DOHH2 (cell line): ENCODE results near the gene BICRA.

Experiments
- H3F3A ChIP-seq: fragments of 200-600 bp; sonication (generic), shearing (Covaris generic); 2 replicates; pipeline ENCODE4 v1.6.0; 2016; ENCODE audit warnings: antibody characterized with exemption, mild to moderate bottlenecking; ENCODE audit not compliant: control insufficient read depth, insufficient read depth
- H3K27ac ChIP-seq: fragments of 200-600 bp; sonication (generic); 2 replicates; pipeline ENCODE4 v1.5.1; 2014; ENCODE audit warnings: low read depth, mild to moderate bottlenecking, low read length, moderate library complexity
- H3K27me3 ChIP-seq: fragments of 200-600 bp; sonication (generic); 2 replicates; pipeline ENCODE4 v1.6.1; 2014; ENCODE audit warnings: mild to moderate bottlenecking, low read length, mixed read lengths; ENCODE audit not compliant: control insufficient read depth
- H3K36me3 ChIP-seq: fragments of 200-600 bp; sonication (generic); 2 replicates; pipeline ENCODE4 v1.6.1; 2014; ENCODE audit warnings: mild to moderate bottlenecking, low read length, moderate library complexity, mixed read lengths; ENCODE audit not compliant: control insufficient read depth
- H3K4me1 ChIP-seq: fragments of 200-600 bp; sonication (generic); 2 replicates; pipeline ENCODE4 v1.6.1; 2014; ENCODE audit warnings: mild to moderate bottlenecking, low read length, mixed read lengths; ENCODE audit not compliant: control insufficient read depth
- H3K4me2 ChIP-seq: fragments of 200-600 bp; sonication (generic); 2 replicates; pipeline ENCODE4 v1.6.0; 2014; ENCODE audit warnings: mild to moderate bottlenecking, low read length, moderate library complexity
- H3K4me3 ChIP-seq: fragments of 200-600 bp; sonication (generic); 2 replicates; pipeline ENCODE4 v1.5.1; 2014; ENCODE audit warnings: mild to moderate bottlenecking, low read length, mixed read lengths
- H3K79me2 ChIP-seq: fragments of 200-600 bp; sonication (generic); 2 replicates; pipeline ENCODE4 v1.6.1; 2014; ENCODE audit warnings: mild to moderate bottlenecking, low read length, mixed read lengths; ENCODE audit not compliant: control insufficient read depth
- H3K9me2 ChIP-seq: fragments of 200-600 bp; sonication (generic); replicated peaks from 2 replicates; pipeline ENCODE4 v1.6.1; 2014; ENCODE audit warnings: mild to moderate bottlenecking, low read length, mixed read lengths; ENCODE audit not compliant: control insufficient read depth
- H3K9me3 ChIP-seq: fragments of 200-600 bp; sonication (generic); 2 replicates; pipeline ENCODE4 v1.6.1; 2014; ENCODE audit warnings: antibody characterized with exemption, low read length, mixed read lengths; ENCODE audit not compliant: control insufficient read depth, insufficient read depth
- H4K20me1 ChIP-seq: fragments of 200-600 bp; sonication (generic); 2 replicates; pipeline ENCODE4 v1.6.0; 2014; ENCODE audit warnings: low read depth, mild to moderate bottlenecking, antibody characterized with exemption, low read length, moderate library complexity; ENCODE audit not compliant: control insufficient read depth, insufficient read depth
- CTCF ChIP-seq: fragments of 200-600 bp; sonication (generic); IDR thresholded peaks from one replicate; pipeline ENCODE4 v1.5.1; 2014; ENCODE audit warnings: antibody characterized with exemption, mild to moderate bottlenecking, low read depth, low read length; ENCODE audit not compliant: poor library complexity, severe bottlenecking
- EZH2phosphoT487 ChIP-seq: fragments of 200-600 bp; sonication (generic); IDR thresholded peaks from 2 replicates; pipeline ENCODE4 v1.6.1; 2017; ENCODE audit warnings: borderline replicate concordance, mild to moderate bottlenecking, antibody characterized with exemption, low read length, moderate library complexity, mixed read lengths

The BICRA gene

GRCh38 chr19:47644743-47645482 is 36.0 kb downstream of the BICRA start:
- H3K4me3 ChIP-seq, result no peak overlapping the region
- TF ChIP-seq CTCF, result no peak
- no peak for TF ChIP-seq EZH2phosphoT487
- no peaks in the 10 kb centered on the region for H3K9me3 ChIP-seq
- no peaks in the 10 kb centered on the region for H3K4me1 ChIP-seq
- peaks cover 79% of the 10 kb centered on the region for H3K79me2 ChIP-seq
- H3K9me2 ChIP-seq, result no peaks in the 10 kb centered on the region
- H3K27me3 ChIP-seq, result no peaks in the 10 kb centered on the region
- no peak overlapping the region for H3K4me2 ChIP-seq
- no peaks in the 10 kb centered on the region for H3F3A ChIP-seq
- H4K20me1 ChIP-seq, result peaks cover 4% of the 10 kb centered on the region; the same call in 1 of the 2 replicates
- no peak overlapping the region for H3K27ac ChIP-seq
- no peaks in the 10 kb centered on the region for H3K36me3 ChIP-seq

DNA sequence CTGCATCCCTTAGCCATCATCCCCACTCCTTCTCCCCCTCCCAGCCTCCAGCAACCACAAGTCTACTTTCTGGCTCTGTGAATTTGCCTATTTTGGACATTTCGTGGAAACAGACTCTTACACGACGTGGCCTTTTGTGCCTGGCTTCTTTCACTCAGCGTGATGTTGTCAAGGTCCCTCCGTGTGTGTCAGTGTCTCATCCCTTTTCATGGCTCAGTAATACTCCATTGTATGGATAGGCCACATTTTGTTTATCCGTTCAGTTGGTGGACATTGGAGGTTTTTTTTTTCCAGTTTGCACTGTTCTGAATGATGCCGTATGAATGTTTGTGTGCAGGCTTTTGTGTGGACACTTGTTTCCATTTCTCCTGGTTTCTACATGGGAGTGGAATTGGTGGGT is 38.0 kb downstream of the BICRA start:
- no peak overlapping the region for H3K27ac ChIP-seq
- H3K4me3 ChIP-seq, result no peak overlapping the region
- no peaks in the 10 kb centered on the region for H3K27me3 ChIP-seq
- H3K4me2 ChIP-seq, result no peak overlapping the region
- no peaks in the 10 kb centered on the region for H3F3A ChIP-seq
- H3K36me3 ChIP-seq, result no peaks in the 10 kb centered on the region
- peaks cover 83% of the 10 kb centered on the region for H3K79me2 ChIP-seq
- H3K9me2 ChIP-seq, result no peaks in the 10 kb centered on the region
- H4K20me1 ChIP-seq, result peaks cover 4% of the 10 kb centered on the region; the same call in 1 of the 2 replicates
- no peaks in the 10 kb centered on the region for H3K9me3 ChIP-seq
- TF ChIP-seq EZH2phosphoT487 (no peak), CTCF (no peak)
- no peaks in the 10 kb centered on the region for H3K4me1 ChIP-seq

DNA sequence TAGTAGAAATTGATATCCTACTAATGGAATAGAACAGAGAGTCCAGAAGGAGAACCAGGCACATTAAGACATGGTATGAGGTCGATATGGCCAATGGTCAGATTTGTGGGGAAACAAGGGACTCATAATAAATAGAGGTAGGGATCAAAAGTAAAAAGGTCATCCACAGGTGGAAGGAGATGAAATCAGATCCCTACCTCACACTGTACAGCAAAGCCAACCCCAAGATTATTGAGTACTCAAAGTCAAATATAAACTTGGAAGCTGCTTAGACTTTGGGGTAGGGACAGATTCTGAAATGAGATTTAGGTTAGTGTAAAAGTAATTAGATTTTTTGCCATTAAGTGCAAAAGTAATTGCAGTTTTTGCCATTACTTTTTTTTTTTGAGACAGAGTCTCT is 40.7 kb downstream of the BICRA start:
- Histone ChIP-seq H3K9me2 (no peaks in the 10 kb centered on the region), H3K9me3 (no peaks in the 10 kb centered on the region), H3K36me3 (no peaks in the 10 kb centered on the region), H3K27me3 (no peaks in the 10 kb centered on the region), H3K27ac (no peak overlapping the region), H3K4me2 (no peak overlapping the region), H3K4me3 (no peak overlapping the region), H3K4me1 (no peaks in the 10 kb centered on the region), H4K20me1 (0 out of 2 replicates have a peak, but pooled peaks cover 3% of the 10 kb centered on the region), H3F3A (no peaks in the 10 kb centered on the region), H3K79me2 (peaks cover 79% of the 10 kb centered on the region)
- no peak for TF ChIP-seq CTCF
- no peak for TF ChIP-seq EZH2phosphoT487
